Mesodermal cell (in vitro differentiated cells): ENCODE results near the gene NDUFS7.
"Not testable (repeated sequence)": the region's sequence is repeated elsewhere in the genome, so short reads cannot be mapped to it uniquely, and the experiment has no call there.

Experiments used
- H3K27ac ChIP-seq: 2 replicates; pipeline ENCODE4 v1.7.0; 2013; ENCODE audit warnings: mild to moderate bottlenecking, low read depth, low read length, moderate library complexity; ENCODE audit not compliant: severe bottlenecking
- H3K36me3 ChIP-seq: 2 replicates; pipeline ENCODE4 v1.7.1; 2013; ENCODE audit warnings: mild to moderate bottlenecking, low read length, moderate library complexity; ENCODE audit not compliant: control insufficient read depth, insufficient read depth
- H3K4me1 ChIP-seq: one replicate; pipeline ENCODE4 v1.7.1; 2013; ENCODE audit warnings: mild to moderate bottlenecking, low read length; ENCODE audit not compliant: insufficient read depth, control insufficient read depth, poor library complexity, severe bottlenecking
- H3K4me3 ChIP-seq: 2 replicates; pipeline ENCODE4 v1.7.0; 2013; ENCODE audit warnings: low read length, control low read depth, mild to moderate bottlenecking; ENCODE audit not compliant: insufficient read depth, poor library complexity, severe bottlenecking; ENCODE audit errors: extremely low read depth
- H3K9me3 ChIP-seq: 2 replicates; pipeline ENCODE4 v1.7.1; 2013; ENCODE audit warnings: mild to moderate bottlenecking, low read length, moderate library complexity; ENCODE audit not compliant: control insufficient read depth
- WGBS, 2 experiments: methylation state at CpG; one replicate each; pipeline ENCODE4 v1.1.5; 2013; ENCODE audit warnings: missing lambda C conversion rate in 2 of 2; ENCODE audit not compliant: insufficient coverage in 2 of 2; 5-methylcytosine and 5-hydroxymethylcytosine counted together

Gene NDUFS7

DNA sequence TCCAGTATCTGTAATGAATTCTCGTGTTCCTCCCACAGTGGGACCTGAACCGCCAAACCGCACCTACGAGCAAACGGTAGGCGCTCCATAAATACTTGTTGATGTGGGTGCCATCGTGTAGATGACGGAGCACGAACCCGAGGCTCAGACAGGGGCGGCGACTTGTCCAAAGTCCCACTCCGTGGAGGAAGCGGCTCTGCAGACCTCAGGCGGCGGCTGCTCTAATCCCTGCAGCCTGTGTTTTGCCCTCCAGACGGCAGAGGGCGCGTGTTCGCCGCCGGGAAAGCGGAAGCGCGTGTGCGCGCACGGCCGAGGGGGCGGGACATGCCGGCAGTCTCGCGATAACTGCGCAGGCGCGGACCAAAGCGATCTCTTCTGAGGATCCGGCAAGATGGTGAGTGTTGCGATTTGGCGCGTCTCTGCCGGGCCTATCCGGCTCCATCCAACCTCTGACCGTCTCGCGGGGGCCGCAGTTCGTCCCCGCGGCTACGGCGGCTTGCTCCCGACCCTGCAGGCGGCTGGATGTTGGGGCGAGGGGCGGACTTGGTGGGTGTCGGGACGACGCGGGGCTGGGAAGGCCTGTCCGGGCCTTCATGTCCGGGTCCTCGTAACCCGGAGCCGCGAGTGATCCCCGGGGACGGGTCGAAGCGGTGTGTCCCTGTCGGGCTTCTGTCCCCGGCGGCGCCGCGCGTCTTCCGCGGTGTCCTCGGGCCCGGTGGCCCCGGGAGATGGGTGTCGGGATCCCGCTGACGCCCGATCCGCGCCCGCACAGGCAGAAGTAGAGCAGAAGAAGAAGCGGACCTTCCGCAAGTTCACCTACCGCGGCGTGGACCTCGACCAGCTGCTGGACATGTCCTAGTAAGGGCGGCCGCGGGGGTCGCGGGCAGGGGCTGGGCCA, 54.6 kb downstream of the NDUFS7 start, which contains the start of gene RPS15:
Gene RPS15 (plus strand): TSS at position 362 of the 898 bp plus-strand sequence. CDS start 30 bp downstream, at position 392.
- peaks cover 14% of the 10 kb centered on the region for H3K4me1 ChIP-seq
- H3K9me3 ChIP-seq = no peaks in the 10 kb centered on the region
- H3K27ac ChIP-seq = peak within 1 kb of the TSS; percentile 96
- peak within 1 kb of the TSS; percentile 89 for H3K4me3 ChIP-seq
- WGBS, 2 experiments = 2 to 3% methylated on average over 87 to 93 of the region's 100 CpGs
- H3K36me3 ChIP-seq = peaks cover 60% of the 10 kb centered on the region

DNA sequence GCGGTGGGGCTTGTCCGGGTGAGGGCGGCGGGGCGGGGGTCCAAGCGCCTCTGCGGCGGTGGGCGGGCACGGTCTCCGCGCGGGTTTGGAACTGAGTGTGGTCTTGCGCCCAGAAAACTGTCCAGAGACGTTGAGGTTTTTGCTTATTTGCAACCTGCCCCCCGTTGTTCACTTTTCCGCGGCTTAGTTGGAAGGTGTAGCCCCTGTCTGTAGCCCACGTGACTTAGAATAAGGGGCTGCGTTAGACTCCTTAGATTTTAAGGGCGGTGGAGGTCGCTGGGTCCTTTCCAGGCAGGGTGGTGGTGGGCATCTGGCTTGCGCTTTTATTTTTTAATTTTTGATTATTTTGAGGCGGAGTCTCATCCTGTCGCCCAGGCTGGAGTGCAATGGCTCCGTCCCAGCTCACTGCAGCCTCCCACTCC, 55.2 kb downstream of the NDUFS7 start:
- Histone ChIP-seq H3K27ac (peak overlapping the region; percentile 96), H3K4me1 (peaks cover 17% of the 10 kb centered on the region), H3K4me3 (peak overlapping the region; percentile 89), H3K9me3 (no peaks in the 10 kb centered on the region), H3K36me3 (peaks cover 53% of the 10 kb centered on the region)
- 1 to 2% methylated on average over 19 to 25 of the region's 26 CpGs for WGBS, 2 experiments

DNA sequence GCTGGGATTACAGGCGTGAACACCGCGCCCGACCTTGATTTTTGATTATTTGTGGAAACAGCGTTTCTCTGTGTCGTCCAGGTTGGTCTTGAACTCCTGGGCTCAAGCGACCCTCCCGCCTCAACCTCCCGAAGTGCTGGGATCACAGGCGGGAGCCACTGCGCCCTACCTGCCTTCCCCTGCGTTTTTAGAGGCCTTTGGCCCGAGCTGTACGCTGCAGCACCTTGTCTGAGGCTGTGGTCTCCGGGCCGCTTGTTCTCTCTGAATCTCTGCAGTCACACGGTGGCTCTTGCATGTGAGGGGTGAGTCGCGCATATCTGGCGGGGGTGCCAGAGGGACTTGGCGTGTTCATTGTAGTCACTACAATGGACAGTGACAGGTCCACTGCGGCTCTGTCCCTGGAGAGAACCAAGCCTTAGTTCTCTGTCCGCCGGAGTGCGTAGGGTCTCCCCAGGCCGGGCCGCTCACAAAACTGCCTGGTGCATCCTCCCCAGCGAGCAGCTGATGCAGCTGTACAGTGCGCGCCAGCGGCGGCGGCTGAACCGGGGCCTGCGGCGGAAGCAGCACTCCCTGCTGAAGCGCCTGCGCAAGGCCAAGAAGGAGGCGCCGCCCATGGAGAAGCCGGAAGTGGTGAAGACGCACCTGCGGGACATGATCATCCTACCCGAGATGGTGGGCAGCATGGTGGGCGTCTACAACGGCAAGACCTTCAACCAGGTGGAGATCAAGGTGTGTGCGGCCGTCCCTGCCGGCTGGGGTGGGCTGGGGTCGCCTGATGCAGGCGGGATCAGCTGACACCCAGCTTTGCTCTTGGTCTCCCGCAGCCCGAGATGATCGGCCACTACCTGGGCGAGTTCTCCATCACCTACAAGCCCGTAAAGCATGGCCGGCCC, 56.1 kb downstream of the NDUFS7 start:
- WGBS, 2 experiments = 84 to 87% methylated on average over 50 to 57 of the region's 57 CpGs
- Histone ChIP-seq H3K4me1 (peaks cover 20% of the 10 kb centered on the region), H3K36me3 (peaks cover 45% of the 10 kb centered on the region), H3K4me3 (peak overlapping the region; percentile 89)
- H3K9me3 ChIP-seq, H3K27ac ChIP-seq: not testable (repeated sequence)

DNA sequence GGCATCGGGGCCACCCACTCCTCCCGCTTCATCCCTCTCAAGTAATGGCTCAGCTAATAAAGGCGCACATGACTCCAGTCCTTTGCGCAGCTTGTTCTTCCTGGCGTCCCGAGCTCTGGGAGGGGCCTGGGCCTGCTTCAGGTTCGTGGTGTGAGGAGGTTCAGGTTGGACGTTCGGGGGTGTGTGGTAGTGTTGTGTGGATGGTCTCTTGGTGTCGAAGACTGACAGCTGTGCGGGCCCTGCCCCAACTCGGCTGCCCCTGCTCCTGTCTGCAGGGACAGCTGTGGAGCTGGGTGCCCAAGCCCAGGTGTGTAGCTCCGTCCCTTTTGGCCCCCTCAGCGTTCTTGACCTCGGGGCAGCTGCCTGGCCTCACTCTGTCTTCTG, 56.7 kb downstream of the NDUFS7 start:
- no peak overlapping the region for H3K4me3 ChIP-seq
- H3K27ac ChIP-seq = no peak overlapping the region
- peaks cover 40% of the 10 kb centered on the region for H3K36me3 ChIP-seq
- H3K9me3 ChIP-seq = no peaks in the 10 kb centered on the region
- peaks cover 20% of the 10 kb centered on the region for H3K4me1 ChIP-seq
- WGBS, 2 experiments = 93 to 94% methylated on average over 13 to 14 of the region's 15 CpGs

DNA sequence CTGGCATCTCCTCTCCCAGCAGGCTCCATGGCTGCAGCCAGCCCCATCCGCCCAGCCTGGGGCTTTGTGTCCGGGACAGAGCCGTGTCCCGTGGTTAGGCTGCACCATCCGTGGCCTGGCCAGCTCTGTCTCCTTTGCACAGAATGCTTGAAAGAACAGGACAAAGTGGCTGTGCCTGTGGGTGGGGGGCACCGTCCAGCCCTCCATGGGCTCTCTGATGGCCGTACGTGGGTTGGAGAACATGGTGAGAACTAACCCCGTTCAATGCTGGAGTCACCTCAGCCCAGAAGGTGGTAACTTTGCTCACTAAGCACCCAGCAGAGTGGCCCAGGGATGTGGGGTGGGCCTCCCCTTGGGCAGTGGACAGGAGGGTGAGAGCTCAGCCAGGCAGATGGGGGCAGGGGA, 57.3 kb downstream of the NDUFS7 start:
- Histone ChIP-seq H3K4me1 (peaks cover 20% of the 10 kb centered on the region), H3K4me3 (no peak overlapping the region), H3K27ac (no peak overlapping the region), H3K36me3 (peaks cover 36% of the 10 kb centered on the region), H3K9me3 (no peaks in the 10 kb centered on the region)
- WGBS, 2 experiments = 96 to 100% methylated on average over 7 to 9 of the region's 9 CpGs

DNA sequence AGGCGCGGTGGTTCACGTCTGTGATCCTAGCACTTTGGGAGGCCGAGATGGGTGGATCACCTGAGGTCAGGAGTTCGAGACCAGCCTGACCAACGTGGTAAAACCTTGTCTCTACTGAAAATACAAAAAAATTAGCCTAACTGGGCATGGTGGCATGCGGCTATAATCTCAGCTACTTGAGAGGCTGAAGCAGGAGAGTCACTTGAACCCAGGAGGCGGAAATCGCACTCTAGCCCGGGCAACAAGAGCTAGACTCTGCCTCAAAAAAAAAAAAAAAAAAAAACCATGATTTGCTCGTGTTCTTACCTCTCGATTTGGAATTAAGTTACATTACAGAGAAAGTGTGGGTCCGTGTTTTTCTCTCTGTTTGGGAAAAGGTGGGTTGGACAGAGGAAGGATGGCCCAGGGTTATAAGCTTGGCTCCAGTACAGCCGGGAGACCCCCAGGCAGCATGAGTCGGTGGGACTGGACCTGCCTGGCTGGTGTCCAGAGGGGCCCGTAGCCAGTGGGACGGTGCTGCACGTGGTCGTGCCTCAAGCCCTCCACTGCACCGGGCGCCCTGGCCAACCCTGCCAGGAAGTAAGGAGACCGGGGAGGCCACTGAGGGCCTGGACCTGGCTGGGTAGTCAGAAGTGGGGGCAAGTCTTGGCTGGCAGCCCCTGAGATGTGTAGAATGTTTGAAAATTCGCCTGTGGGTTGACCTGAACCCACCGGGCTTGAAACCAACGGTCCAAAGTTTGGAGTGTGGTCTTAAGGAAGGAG, 58.2 kb downstream of the NDUFS7 start:
- peaks cover 20% of the 10 kb centered on the region for H3K4me1 ChIP-seq
- H3K36me3 ChIP-seq = peaks cover 36% of the 10 kb centered on the region
- H3K27ac ChIP-seq = no peak overlapping the region
- no peak overlapping the region for H3K4me3 ChIP-seq
- no peaks in the 10 kb centered on the region for H3K9me3 ChIP-seq
- 96 to 98% methylated on average over 21 to 23 of the region's 25 CpGs for WGBS, 2 experiments
